Liver (tissue), 9 donors: ENCODE data around the gene SLC25A15. TPM values are rescaled to one million over a fixed set of nuclear protein-coding genes. Genes with fewer than 3 reads are reported as not detected.

ENCODE experiments used
- DNase-seq: peaks from one replicate; pipeline ENCODE4 v3.0.0-alpha.2; 2017; ENCODE audit warnings: low spot score
- H3K27ac ChIP-seq, 2 donors: one replicate each; pipeline ENCODE4 v1.7.0; 2013; ENCODE audit warnings: inconsistent platforms in 2 of 2, low read length in 2 of 2, control low read depth in 1 of 2, low read depth in 1 of 2, mild to moderate bottlenecking in 1 of 2
- H3K27me3 ChIP-seq, 4 donors: one replicate each; pipeline versions ENCODE4 v1.6.1 to v1.7.0; 2013; ENCODE audit warnings: low read length in 3 of 4, inconsistent platforms in 1 of 4, mild to moderate bottlenecking in 1 of 4, moderate library complexity in 1 of 4; ENCODE audit not compliant: control insufficient read depth in 4 of 4, insufficient read depth in 4 of 4
- H3K36me3 ChIP-seq, 4 donors: one replicate each; pipeline versions ENCODE4 v1.6.1 to v1.7.0; 2013; ENCODE audit warnings: low read length in 3 of 4, mild to moderate bottlenecking in 3 of 4, low read depth in 1 of 4, moderate library complexity in 1 of 4; ENCODE audit not compliant: control insufficient read depth in 4 of 4, insufficient read depth in 3 of 4
- H3K4me1 ChIP-seq, 4 donors: one replicate each; pipeline versions ENCODE4 v1.6.1 to v1.7.0; 2013; ENCODE audit warnings: low read length in 3 of 4, mild to moderate bottlenecking in 3 of 4, moderate library complexity in 1 of 4; ENCODE audit not compliant: control insufficient read depth in 4 of 4, insufficient read depth in 4 of 4
- H3K4me3 ChIP-seq, 3 donors: one replicate each; pipeline versions ENCODE4 v1.6.1 to v1.7.0; 2013; ENCODE audit warnings: low read length in 3 of 3, control low read depth in 1 of 3, low read depth in 1 of 3, mild to moderate bottlenecking in 1 of 3
- H3K9ac ChIP-seq, 2 donors: one replicate each; pipeline ENCODE4 v1.7.0; 2013; ENCODE audit warnings: low read length in 2 of 2, mild to moderate bottlenecking in 2 of 2, moderate library complexity in 2 of 2, control low read depth in 1 of 2, low read depth in 1 of 2
- H3K9me3 ChIP-seq, 4 donors: one replicate each; pipeline versions ENCODE4 v1.6.1 to v1.7.0; 2013; ENCODE audit warnings: low read length in 3 of 4; ENCODE audit not compliant: control insufficient read depth in 4 of 4
- EGR1 ChIP-seq, 2 donors: IDR thresholded peaks; 2 replicates each; pipeline ENCODE4 v1.6.1; 2016 to 2018; ENCODE audit warnings: antibody characterized with exemption in 2 of 2, low read depth in 2 of 2
- FOXA2 ChIP-seq: IDR thresholded peaks from 2 replicates; pipeline ENCODE4 v1.6.1; 2016; ENCODE audit warnings: antibody characterized with exemption
- GABPA ChIP-seq, 2 donors: IDR thresholded peaks in 1 of 2; conservative IDR thresholded peaks in 1 of 2; 2 replicates each; pipeline ENCODE4 v1.6.1; 2016; ENCODE audit warnings: antibody characterized with exemption in 2 of 2, mild to moderate bottlenecking in 1 of 2, moderate library complexity in 1 of 2
- HNF4A ChIP-seq, 2 donors: conservative IDR thresholded peaks; 2 replicates each; pipeline ENCODE4 v1.6.1; 2016; ENCODE audit warnings: antibody characterized with exemption in 2 of 2, mild to moderate bottlenecking in 2 of 2
- NR2F2 ChIP-seq: IDR thresholded peaks from 2 replicates; pipeline ENCODE4 v1.6.1; 2016; ENCODE audit warnings: antibody characterized with exemption
- RAD21 ChIP-seq, 2 donors: IDR thresholded peaks; 2 replicates each; pipeline ENCODE4 v1.6.1; 2016; ENCODE audit warnings: antibody characterized with exemption in 2 of 2, mild to moderate bottlenecking in 2 of 2
- RXRA ChIP-seq, 2 donors: IDR thresholded peaks; 2 replicates each; pipeline ENCODE4 v1.6.1; 2017 to 2018; ENCODE audit warnings: antibody characterized with exemption in 2 of 2, mild to moderate bottlenecking in 1 of 2
- SP1 ChIP-seq: IDR thresholded peaks from 2 replicates; pipeline ENCODE4 v1.6.1; 2018; ENCODE audit warnings: antibody characterized with exemption, mild to moderate bottlenecking
- TAF1 ChIP-seq: conservative IDR thresholded peaks from 2 replicates; pipeline ENCODE4 v1.6.1; 2016; ENCODE audit warnings: antibody characterized with exemption, mild to moderate bottlenecking
- YY1 ChIP-seq: IDR thresholded peaks from 2 replicates; pipeline ENCODE4 v1.6.1; 2016; ENCODE audit warnings: antibody characterized with exemption, mild to moderate bottlenecking
- WGBS: extraction: QIAGEN DNeasy Blood & Tissue Kit; methylation state at CpG from one replicate; pipeline ENCODE4 v1.1.7; 2013; 5-methylcytosine and 5-hydroxymethylcytosine counted together
- polyA plus RNA-seq, 2 donors: library from polyadenylated mRNA; stranded (reverse) in 1 of 2; unstranded in 1 of 2; fragments of 200-250 nt in 1 of 2; fragments of >200 nt in 1 of 2; fragmentation: Nextera tagmentation in 1 of 2; extraction: Ambion mirVana in 1 of 2; gene quantifications; one replicate each; pipeline versions ENCODE4 v1.2.1 to v1.2.3, GENCODE V29; 2013 to 2015
- total RNA-seq, 2 donors: library from RNA; depleted of rRNA; stranded (reverse); fragments of >200 nt; gene quantifications; one replicate each; pipeline ENCODE4 v1.2.3, GENCODE V29; 2014
- TF ChIP-seq, protein P1 (sequence below): fragments of 150-350 bp; IDR thresholded peaks from 2 replicates; pipeline ENCODE4 v1.5.1; 2017; ENCODE audit warnings: improper control_type of control experiment, low read depth, low read length; ENCODE audit not compliant: missing input control
- TF ChIP-seq, protein P2 (sequence below): IDR thresholded peaks from 2 replicates; pipeline ENCODE4 v1.6.1; 2016; ENCODE audit warnings: antibody characterized with exemption, mild to moderate bottlenecking
- TF ChIP-seq, protein P3 (sequence below): IDR thresholded peaks from 2 replicates; pipeline ENCODE4 v1.6.1; 2016; ENCODE audit warnings: antibody characterized with exemption
- TF ChIP-seq, protein P4 (sequence below): IDR thresholded peaks from 2 replicates; pipeline ENCODE4 v1.6.1; 2016; ENCODE audit warnings: antibody characterized with exemption
- donor health status: healthy.
- donor health status: healthy.
- donor health status: healthy.
- donor health status: healthy.
- donor health status: healthy.

SLC25A15 gene
- total and polyA plus RNA-seq, 4 donors: 29.3 to 106 (median 66.9) TPM

- DNase-seq: no peak
- Histone ChIP-seq H3K4me1 (peaks cover 0 to 30% (median 11%) of the 10 kb centered on the region in 4 donors), H3K4me3 (no peak overlapping the region), H3K36me3 (no peaks in the 10 kb centered on the region), H3K27ac (no peak overlapping the region), H3K27me3 (no peaks in the 10 kb centered on the region), H3K9ac (no peak overlapping the region), H3K9me3 (no peaks in the 10 kb centered on the region)
- WGBS: 97% methylated on average over 5 of the region's 5 CpGs
- TF ChIP-seq GABPA (IDR thresholded peaks at IDR 0.05 in 1 of 2, conservative IDR thresholded peaks at IDR 0.05 in 1 of 2) (no peak), SP1 (no peak), TAF1 (no peak), FOXA2 (no peak), HNF4A (conservative IDR thresholded peaks at IDR 0.05) (no peak), EGR1 (IDR thresholded peaks at IDR 0.05; ENCODE audit: low read depth in 2 of 2) (no peak), YY1 (no peak), RXRA (IDR thresholded peaks at IDR 0.05) (no peak), NR2F2 (no peak)
- TF ChIP-seq, protein P1, sequence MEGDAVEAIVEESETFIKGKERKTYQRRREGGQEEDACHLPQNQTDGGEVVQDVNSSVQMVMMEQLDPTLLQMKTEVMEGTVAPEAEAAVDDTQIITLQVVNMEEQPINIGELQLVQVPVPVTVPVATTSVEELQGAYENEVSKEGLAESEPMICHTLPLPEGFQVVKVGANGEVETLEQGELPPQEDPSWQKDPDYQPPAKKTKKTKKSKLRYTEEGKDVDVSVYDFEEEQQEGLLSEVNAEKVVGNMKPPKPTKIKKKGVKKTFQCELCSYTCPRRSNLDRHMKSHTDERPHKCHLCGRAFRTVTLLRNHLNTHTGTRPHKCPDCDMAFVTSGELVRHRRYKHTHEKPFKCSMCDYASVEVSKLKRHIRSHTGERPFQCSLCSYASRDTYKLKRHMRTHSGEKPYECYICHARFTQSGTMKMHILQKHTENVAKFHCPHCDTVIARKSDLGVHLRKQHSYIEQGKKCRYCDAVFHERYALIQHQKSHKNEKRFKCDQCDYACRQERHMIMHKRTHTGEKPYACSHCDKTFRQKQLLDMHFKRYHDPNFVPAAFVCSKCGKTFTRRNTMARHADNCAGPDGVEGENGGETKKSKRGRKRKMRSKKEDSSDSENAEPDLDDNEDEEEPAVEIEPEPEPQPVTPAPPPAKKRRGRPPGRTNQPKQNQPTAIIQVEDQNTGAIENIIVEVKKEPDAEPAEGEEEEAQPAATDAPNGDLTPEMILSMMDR: no peak
- TF ChIP-seq, protein P2, sequence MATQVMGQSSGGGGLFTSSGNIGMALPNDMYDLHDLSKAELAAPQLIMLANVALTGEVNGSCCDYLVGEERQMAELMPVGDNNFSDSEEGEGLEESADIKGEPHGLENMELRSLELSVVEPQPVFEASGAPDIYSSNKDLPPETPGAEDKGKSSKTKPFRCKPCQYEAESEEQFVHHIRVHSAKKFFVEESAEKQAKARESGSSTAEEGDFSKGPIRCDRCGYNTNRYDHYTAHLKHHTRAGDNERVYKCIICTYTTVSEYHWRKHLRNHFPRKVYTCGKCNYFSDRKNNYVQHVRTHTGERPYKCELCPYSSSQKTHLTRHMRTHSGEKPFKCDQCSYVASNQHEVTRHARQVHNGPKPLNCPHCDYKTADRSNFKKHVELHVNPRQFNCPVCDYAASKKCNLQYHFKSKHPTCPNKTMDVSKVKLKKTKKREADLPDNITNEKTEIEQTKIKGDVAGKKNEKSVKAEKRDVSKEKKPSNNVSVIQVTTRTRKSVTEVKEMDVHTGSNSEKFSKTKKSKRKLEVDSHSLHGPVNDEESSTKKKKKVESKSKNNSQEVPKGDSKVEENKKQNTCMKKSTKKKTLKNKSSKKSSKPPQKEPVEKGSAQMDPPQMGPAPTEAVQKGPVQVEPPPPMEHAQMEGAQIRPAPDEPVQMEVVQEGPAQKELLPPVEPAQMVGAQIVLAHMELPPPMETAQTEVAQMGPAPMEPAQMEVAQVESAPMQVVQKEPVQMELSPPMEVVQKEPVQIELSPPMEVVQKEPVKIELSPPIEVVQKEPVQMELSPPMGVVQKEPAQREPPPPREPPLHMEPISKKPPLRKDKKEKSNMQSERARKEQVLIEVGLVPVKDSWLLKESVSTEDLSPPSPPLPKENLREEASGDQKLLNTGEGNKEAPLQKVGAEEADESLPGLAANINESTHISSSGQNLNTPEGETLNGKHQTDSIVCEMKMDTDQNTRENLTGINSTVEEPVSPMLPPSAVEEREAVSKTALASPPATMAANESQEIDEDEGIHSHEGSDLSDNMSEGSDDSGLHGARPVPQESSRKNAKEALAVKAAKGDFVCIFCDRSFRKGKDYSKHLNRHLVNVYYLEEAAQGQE: no peak
- TF ChIP-seq, protein P3, sequence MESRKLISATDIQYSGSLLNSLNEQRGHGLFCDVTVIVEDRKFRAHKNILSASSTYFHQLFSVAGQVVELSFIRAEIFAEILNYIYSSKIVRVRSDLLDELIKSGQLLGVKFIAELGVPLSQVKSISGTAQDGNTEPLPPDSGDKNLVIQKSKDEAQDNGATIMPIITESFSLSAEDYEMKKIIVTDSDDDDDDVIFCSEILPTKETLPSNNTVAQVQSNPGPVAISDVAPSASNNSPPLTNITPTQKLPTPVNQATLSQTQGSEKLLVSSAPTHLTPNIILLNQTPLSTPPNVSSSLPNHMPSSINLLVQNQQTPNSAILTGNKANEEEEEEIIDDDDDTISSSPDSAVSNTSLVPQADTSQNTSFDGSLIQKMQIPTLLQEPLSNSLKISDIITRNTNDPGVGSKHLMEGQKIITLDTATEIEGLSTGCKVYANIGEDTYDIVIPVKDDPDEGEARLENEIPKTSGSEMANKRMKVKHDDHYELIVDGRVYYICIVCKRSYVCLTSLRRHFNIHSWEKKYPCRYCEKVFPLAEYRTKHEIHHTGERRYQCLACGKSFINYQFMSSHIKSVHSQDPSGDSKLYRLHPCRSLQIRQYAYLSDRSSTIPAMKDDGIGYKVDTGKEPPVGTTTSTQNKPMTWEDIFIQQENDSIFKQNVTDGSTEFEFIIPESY: no peak
These were observed 9.6 kb upstream of the SLC25A15 start for GRCh38 chr13:40779796-40780285.

- Histone ChIP-seq H3K27me3 (no peaks in the 10 kb centered on the region), H3K4me1 (peaks cover 1 to 29% (median 17%) of the 10 kb centered on the region in 4 donors), H3K9ac (no peak overlapping the region), H3K36me3 (no peaks in the 10 kb centered on the region), H3K27ac (no peak overlapping the region), H3K4me3 (no peak overlapping the region), H3K9me3 (no peaks in the 10 kb centered on the region)
- no peak for DNase-seq
- WGBS: 59% methylated on average over 14 of the region's 14 CpGs
- TF ChIP-seq RAD21 (IDR thresholded peaks at IDR 0.05) (peak; percentile 21 to 68), HNF4A (conservative IDR thresholded peaks at IDR 0.05) (no peak), RXRA (IDR thresholded peaks at IDR 0.05) (peak in 1 of 2 donors; percentile 25), SP1 (peak; percentile 9), YY1 (peak; percentile 50)
- TF ChIP-seq, protein P1: peak; percentile 23
- TF ChIP-seq, protein P3: no peak
- TF ChIP-seq, protein P4, sequence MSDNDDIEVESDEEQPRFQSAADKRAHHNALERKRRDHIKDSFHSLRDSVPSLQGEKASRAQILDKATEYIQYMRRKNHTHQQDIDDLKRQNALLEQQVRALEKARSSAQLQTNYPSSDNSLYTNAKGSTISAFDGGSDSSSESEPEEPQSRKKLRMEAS: peak; percentile 93
These were observed 8.5 kb upstream of the SLC25A15 start for GRCh38 chr13:40780822-40781401.
